Neural crest cell (in vitro differentiated cells): ENCODE measurements around the gene PDE10A. TPM values are rescaled to one million over a fixed set of nuclear protein-coding genes. Genes with fewer than 3 reads are reported as not detected.

Source experiments
- DNase-seq: peaks from one replicate; pipeline ENCODE4 v3.0.0; 2021; ENCODE audit warnings: low read depth, mixed read lengths, low spot score
- H3K27ac Mint-ChIP-seq: one replicate; pipeline ENCODE4 v1.8.0; 2021; ENCODE audit warnings: mild to moderate bottlenecking, mixed read lengths; ENCODE audit not compliant: unreplicated experiment
- H3K27me3 Mint-ChIP-seq: 2 replicates; pipeline ENCODE4 v1.8.0; 2021; ENCODE audit warnings: low read depth, mild to moderate bottlenecking, mixed read lengths
- H3K36me3 Mint-ChIP-seq: 2 replicates; pipeline ENCODE4 v1.8.0; 2021; ENCODE audit warnings: low read depth, mild to moderate bottlenecking, mixed read lengths
- H3K4me1 Mint-ChIP-seq: 2 replicates; pipeline ENCODE4 v1.8.0; 2021; ENCODE audit warnings: mixed read lengths
- H3K4me3 Mint-ChIP-seq: one replicate; pipeline ENCODE4 v1.8.0; 2021; ENCODE audit warnings: mild to moderate bottlenecking, mixed read lengths
- H3K9me3 Mint-ChIP-seq: 2 replicates; pipeline ENCODE4 v1.8.0; 2021; ENCODE audit warnings: mixed read lengths
- CTCF ChIP-seq: fragments of 200-600 bp; sonication (generic); conservative IDR thresholded peaks from 2 replicates; pipeline ENCODE4 v1.5.0; 2021; ENCODE audit warnings: antibody characterized with exemption, mild to moderate bottlenecking
- total RNA-seq: library from RNA; stranded (reverse); gene quantifications from 2 replicates; pipeline ENCODE4 v1.2.1, GENCODE V29; 2021

PDE10A gene
- total RNA-seq, 1 donor from 2014 or later = 26.2 TPM

DNA sequence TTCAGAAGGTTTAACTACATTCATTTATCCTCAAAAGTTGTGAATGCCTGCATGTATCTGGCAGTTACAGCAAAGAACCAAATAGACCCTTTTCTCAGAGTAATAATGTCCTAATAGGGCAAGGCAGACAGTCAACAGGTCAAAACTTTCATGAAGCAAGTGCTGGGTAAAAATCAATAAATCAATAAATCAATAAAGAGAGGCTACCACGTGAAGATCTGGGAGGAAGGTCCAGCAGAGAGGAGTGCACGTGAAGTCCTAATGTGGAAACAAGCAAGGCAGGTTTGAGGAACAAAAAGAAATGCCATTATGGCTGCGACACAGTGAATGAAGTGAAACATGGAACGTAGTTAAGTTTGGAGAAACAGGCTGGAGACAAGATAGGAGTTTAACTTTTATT, 317.3 kb downstream of the PDE10A start:
- Mint-ChIP-seq H3K4me1 (peaks cover 3% of the 10 kb centered on the region), H3K9me3 (peaks cover 5% of the 10 kb centered on the region), H3K27me3 (no peaks in the 10 kb centered on the region)

DNA sequence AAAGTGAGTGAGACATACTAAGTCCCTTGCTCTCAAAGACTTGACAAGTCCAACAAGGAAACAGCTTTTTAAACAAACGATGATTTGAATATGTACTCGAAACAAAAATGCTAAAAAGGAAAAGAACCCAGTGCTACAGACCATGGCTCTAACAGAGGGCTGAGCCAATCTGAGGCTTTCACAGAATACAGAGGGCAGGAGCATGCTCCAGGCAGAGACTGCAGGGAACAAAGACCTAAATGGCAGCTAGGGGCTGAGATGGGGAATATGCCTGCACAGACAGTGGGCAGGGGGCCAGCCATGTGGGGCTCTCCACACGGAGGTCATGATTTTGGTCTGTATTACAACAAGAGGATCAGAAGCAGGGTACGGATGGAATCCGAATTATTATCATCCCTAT, 322.5 kb downstream of the PDE10A start:
- H3K36me3 Mint-ChIP-seq = peaks cover 14% of the 10 kb centered on the region
- DNase-seq = no peak
- no peak for TF ChIP-seq CTCF
- H3K27me3 Mint-ChIP-seq = no peaks in the 10 kb centered on the region
- no peak overlapping the region for H3K4me3 Mint-ChIP-seq
- no peaks in the 10 kb centered on the region for H3K9me3 Mint-ChIP-seq
- peaks cover 10% of the 10 kb centered on the region for H3K4me1 Mint-ChIP-seq
- H3K27ac Mint-ChIP-seq = peak overlapping the region; percentile 24

More for the DNA sequence above, 317.3 kb downstream of the PDE10A start:
- DNase-seq = no peak
- no peak overlapping the region for H3K27ac Mint-ChIP-seq
- no peak overlapping the region for H3K4me3 Mint-ChIP-seq
- peaks cover 41% of the 10 kb centered on the region for H3K36me3 Mint-ChIP-seq
- no peak for TF ChIP-seq CTCF

GRCh38 chr6:165325609-165326008, 337.4 kb downstream of the PDE10A start:
- Mint-ChIP-seq H3K4me1 (no peaks in the 10 kb centered on the region), H3K36me3 (peaks cover 14% of the 10 kb centered on the region)
- no peak for TF ChIP-seq CTCF

DNA sequence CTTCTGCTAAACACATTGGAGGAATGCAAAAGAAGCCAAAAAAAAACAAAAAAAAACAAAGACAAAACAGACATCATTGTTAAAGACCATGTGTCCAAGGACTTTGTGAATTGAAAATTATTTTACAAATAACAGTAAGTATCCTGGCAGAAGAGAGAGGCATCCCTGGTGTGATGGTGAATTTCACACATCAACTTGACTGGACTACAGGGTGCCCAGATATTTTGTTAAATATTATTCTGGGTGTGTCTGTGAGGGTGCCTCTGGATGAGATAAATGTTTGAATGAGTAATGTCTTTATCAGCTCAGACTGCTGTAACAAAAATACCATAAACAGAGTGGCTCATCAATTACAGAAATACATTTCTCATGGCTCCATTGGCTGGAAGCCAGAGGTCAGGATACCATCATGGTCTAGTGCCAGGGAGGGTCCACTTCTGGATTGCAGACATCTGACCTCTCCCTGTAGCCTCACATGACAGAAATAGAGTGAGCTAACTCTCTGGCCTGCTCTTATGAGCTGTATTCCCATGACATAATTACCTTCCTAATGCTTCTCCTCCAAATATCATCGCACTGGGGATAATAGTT, 341.4 kb downstream of the PDE10A start:
- Mint-ChIP-seq H3K9me3 (peaks cover 28% of the 10 kb centered on the region), H3K27ac (no peak overlapping the region), H3K27me3 (no peaks in the 10 kb centered on the region), H3K4me1 (no peaks in the 10 kb centered on the region), H3K36me3 (peaks cover 17% of the 10 kb centered on the region), H3K4me3 (no peak overlapping the region)
- DNase-seq = no peak
- TF ChIP-seq CTCF = no peak

More at GRCh38 chr6:165325609-165326008, 337.4 kb downstream of the PDE10A start:
- Mint-ChIP-seq H3K27me3 (no peaks in the 10 kb centered on the region), H3K4me3 (no peak overlapping the region), H3K9me3 (peaks cover 15% of the 10 kb centered on the region), H3K27ac (no peak overlapping the region)
- DNase-seq = no peak

- peaks cover 17% of the 10 kb centered on the region for H3K36me3 Mint-ChIP-seq
- no peaks in the 10 kb centered on the region for H3K4me1 Mint-ChIP-seq
- no peak for DNase-seq
- no peak for TF ChIP-seq CTCF
- H3K4me3 Mint-ChIP-seq = no peak overlapping the region
- no peak overlapping the region for H3K27ac Mint-ChIP-seq
- H3K9me3 Mint-ChIP-seq = peaks cover 28% of the 10 kb centered on the region
- no peaks in the 10 kb centered on the region for H3K27me3 Mint-ChIP-seq
These were observed 341.9 kb downstream of the PDE10A start for GRCh38 chr6:165321150-165321549.
